VCaP (cell line): ENCODE measurements around the gene SMIM24.

Experiments used
- H3K27ac ChIP-seq: fragments of 450-650 bp; 2 replicates; pipeline ENCODE4 v1.5.1; 2017
- CTCF ChIP-seq: fragments of 450-650 bp; conservative IDR thresholded peaks from 2 replicates; pipeline ENCODE4 v1.5.1; 2017; ENCODE audit warnings: mild to moderate bottlenecking, moderate library complexity

The SMIM24 gene

GRCh38 chr19:3479177-3479833 lies 1.0 kb downstream of the SMIM24 start:
- no peak overlapping the region for H3K27ac ChIP-seq
- no peak for TF ChIP-seq CTCF

- TF ChIP-seq CTCF, result no peak
- no peak overlapping the region for H3K27ac ChIP-seq
Measured at GRCh38 chr19:3478409-3479176, 1.7 kb downstream of the SMIM24 start.

- H3K27ac ChIP-seq, result no peak overlapping the region
- TF ChIP-seq CTCF, result no peak
Measured at GRCh38 chr19:3477951-3478350, 2.4 kb downstream of the SMIM24 start.

- no peak for TF ChIP-seq CTCF
- H3K27ac ChIP-seq, result no peak overlapping the region
Measured at GRCh38 chr19:3477506-3477905, 2.8 kb downstream of the SMIM24 start.

- H3K27ac ChIP-seq, result no peak overlapping the region
- no peak for TF ChIP-seq CTCF
Measured at GRCh38 chr19:3476830-3477229, 3.5 kb downstream of the SMIM24 start.

GRCh38 chr19:3475449-3475848 lies 4.9 kb downstream of the SMIM24 start:
- no peak overlapping the region for H3K27ac ChIP-seq
- TF ChIP-seq CTCF, result no peak

- no peak for TF ChIP-seq CTCF
- H3K27ac ChIP-seq, result no peak overlapping the region
Measured at GRCh38 chr19:3474614-3475013, 5.7 kb downstream of the SMIM24 start.
